ENCODE measurements around the gene NXT1.

The NXT1 gene

DNA sequence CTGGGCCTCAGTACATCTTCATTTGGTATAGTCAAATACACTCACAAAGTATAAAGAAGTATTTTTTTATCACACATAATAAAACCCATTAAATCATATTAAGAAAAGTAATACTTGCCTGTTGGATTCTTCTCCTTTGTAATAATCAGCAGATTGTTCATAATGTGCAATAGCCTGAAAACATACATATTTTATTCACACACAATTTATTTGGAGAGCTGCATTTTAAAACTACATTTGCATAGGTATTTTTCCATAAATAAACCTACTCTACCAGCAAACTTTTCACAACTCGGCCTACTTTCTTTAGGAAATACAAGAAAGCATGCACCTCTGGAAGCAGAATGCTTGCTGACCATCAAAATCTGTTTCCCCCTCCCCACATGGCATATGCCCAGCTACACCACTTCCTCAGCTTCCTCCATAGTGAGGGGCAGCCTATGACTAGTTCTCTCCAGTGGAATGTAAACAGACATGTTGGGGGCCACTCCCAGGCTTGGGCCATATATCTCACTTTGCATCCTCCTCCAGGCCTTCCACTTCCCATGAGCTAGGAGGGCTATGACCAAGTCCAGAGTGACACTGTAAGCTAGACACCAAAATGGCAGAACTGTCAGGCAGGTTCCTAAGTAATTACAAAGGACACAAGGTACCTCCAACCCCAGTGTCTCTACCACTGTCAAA, 39.6 kb downstream of the NXT1 start:
- DNase-seq (ENCODE audit: low read depth, low spot score): no peak

DNA sequence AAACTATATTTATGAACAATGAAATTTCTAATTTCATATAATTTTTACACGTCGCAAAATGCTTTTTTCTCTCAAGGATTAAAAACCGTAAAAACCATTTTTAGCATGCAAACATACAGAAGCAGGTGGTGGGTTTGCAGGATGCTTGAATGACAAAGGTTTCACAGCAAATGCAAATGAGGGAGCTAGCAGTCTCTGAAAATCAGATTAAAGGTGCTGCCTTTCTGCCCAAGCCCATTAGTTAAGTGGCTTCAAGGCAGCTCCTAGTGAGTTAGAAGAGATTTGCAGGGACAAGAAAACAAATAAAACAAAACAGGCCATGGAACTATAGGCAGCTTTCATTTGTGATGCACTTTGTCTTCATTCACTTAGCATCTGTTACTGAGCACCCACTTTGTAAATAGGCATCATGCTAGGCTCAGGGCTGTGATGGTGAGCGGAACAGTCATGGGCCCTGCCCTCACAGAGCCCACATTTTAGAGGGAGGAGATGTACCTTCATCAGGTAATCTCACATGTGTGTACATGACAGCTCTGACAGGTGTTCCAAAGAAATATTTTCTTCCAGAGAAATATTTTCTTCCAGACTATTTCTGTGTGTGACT, 41.2 kb downstream of the NXT1 start:
- DNase-seq (ENCODE audit: low read depth, low spot score): no peak

GRCh38 chr20:23393996-23394775, 43.6 kb downstream of the NXT1 start:
- no peak for DNase-seq (ENCODE audit: low read depth, low spot score)

GRCh38 chr20:23396950-23397627, 46.5 kb downstream of the NXT1 start:
- no peak for DNase-seq (ENCODE audit: low read depth, low spot score)

DNA sequence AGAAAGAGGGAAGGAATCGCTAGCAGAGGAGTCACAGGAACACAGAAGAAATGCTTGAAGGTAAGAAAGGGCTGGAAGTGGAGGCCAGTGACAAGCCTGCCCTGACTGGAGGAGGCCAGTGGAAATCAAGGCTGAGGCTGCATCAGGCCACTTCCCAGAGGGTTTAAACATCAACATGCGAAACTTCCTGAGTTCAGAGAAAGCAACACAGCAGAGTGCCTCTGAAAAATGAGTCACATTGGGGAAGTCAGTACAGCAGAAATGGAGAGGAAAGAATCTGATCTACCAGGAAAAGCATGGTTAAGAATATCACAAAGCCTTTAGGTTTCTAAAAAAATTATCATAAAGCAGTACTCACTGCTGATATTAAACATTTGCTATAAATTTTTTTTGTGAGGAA, 47.4 kb downstream of the NXT1 start:
- no peak for DNase-seq (ENCODE audit: low read depth, low spot score)

DNA sequence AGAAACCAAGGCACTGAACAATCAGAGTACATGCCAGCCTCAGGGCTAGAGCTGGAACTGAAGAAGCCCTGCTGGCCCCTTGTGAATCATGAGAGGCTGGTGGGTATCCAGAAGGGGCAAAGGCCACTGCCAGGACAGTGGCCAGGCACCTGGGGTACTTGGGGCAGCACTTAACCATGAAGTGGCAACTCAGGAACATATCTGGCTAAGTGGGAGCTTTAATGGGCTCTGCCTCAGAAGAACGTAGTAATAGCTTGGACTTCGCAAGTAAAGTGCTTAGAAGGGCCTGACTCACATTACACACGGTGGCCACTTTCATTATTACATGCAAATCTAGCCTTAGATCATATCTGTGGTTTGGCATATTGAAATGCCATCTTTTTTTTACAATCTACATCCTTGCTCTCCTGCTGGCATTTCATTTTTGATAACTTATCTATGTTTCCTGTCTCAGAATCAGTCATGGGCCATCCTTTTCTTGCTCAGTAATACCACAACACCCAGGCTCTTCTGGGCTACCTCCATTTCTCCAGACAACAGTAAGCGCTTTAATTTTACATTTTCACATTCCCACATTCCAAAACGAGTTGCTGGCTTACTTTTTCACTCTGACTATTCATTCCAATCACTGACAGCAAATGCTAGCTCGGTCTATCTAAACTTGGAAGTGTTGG, 49.1 kb downstream of the NXT1 start:
- DNase-seq (ENCODE audit: low read depth, low spot score): no peak

GRCh38 chr20:23401051-23401450, 50.5 kb downstream of the NXT1 start:
- DNase-seq (ENCODE audit: low read depth, low spot score): no peak

DNA sequence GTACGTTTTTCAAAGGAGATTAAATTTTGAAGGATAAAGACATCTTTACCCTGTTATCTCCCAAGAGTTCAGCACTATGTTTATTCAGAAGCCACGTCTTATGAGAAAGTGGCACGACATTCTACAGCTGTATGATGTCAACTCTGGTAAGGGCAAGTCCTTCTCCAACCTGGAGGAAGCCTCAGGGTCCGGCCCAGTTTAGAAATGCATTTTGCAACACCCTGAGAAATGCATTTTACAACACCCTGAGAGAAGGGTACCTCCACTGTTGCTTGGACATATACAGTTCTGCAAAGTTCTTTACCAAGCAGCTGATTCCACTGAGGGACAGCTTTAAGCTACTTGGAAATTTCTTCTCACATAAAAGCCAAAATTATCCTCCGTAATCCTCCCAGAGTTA, 53.2 kb downstream of the NXT1 start:
- DNase-seq (ENCODE audit: low read depth, low spot score): no peak

- DNase-seq (ENCODE audit: low read depth, low spot score): no peak
These were observed 53.6 kb downstream of the NXT1 start for GRCh38 chr20:23404196-23404595.

Measured in brain pericyte (primary cell).